Globus pallidus (tissue), 1 donor: ENCODE measurements around the gene CORO1A.
"Not testable (repeated sequence)": the region's sequence is repeated elsewhere in the genome, so short reads cannot be mapped to it uniquely, and the experiment has no call there.

Source experiments
- DNase-seq: peaks from one replicate; pipeline ENCODE4 v3.0.0-alpha.2; 2015; ENCODE audit warnings: low spot score

Gene CORO1A

GRCh38 chr16:30170145-30170544 is 13.3 kb upstream of the CORO1A start:
- DNase-seq = not testable (repeated sequence)

GRCh38 chr16:30173054-30173453 is 10.3 kb upstream of the CORO1A start:
- DNase-seq = no peak

- not testable (repeated sequence) for DNase-seq
Measured at GRCh38 chr16:30176876-30177275, 6.5 kb upstream of the CORO1A start.

- no peak for DNase-seq
Measured at GRCh38 chr16:30179195-30179594, 4.2 kb upstream of the CORO1A start.

GRCh38 chr16:30179931-30180330 is 3.5 kb upstream of the CORO1A start:
- no peak for DNase-seq

GRCh38 chr16:30180741-30181140 is 2.7 kb upstream of the CORO1A start:
- no peak for DNase-seq

- no peak for DNase-seq
Measured at GRCh38 chr16:30184096-30184890, 891 bp downstream of the CORO1A start.

GRCh38 chr16:30184891-30185682 is 1.7 kb downstream of the CORO1A start:
- no peak for DNase-seq

GRCh38 chr16:30185683-30186421 is 2.5 kb downstream of the CORO1A start:
- DNase-seq = peak; percentile 61

GRCh38 chr16:30186444-30186781 is 3.0 kb downstream of the CORO1A start:
- no peak for DNase-seq

GRCh38 chr16:30186782-30187555 is 3.6 kb downstream of the CORO1A start:
- no peak for DNase-seq

- no peak for DNase-seq
Measured at GRCh38 chr16:30187556-30187865, 4.1 kb downstream of the CORO1A start.

GRCh38 chr16:30187971-30188561 is 4.7 kb downstream of the CORO1A start:
- no peak for DNase-seq

GRCh38 chr16:30191158-30191557 is 7.8 kb downstream of the CORO1A start:
- not testable (repeated sequence) for DNase-seq

- not testable (repeated sequence) for DNase-seq
Measured at GRCh38 chr16:30193098-30193497, 9.7 kb downstream of the CORO1A start.

GRCh38 chr16:30193615-30194014 is 10.2 kb downstream of the CORO1A start, which contains the start of the genes BOLA2B and SLX1A:
Gene BOLA2B (minus strand): TSS chr16:30193666. CDS start chr16:30193595, 71 bp downstream.
Gene SLX1A (plus strand): TSS chr16:30193875. CDS start chr16:30194085, 210 bp downstream.
- not testable (repeated sequence) for DNase-seq

GRCh38 chr16:30194172-30194925 is 10.9 kb downstream of the CORO1A start:
- DNase-seq = not testable (repeated sequence)

- not testable (repeated sequence) for DNase-seq
Measured at GRCh38 chr16:30197001-30197400, 13.6 kb downstream of the CORO1A start.

- not testable (repeated sequence) for DNase-seq
Measured at GRCh38 chr16:30199049-30199448, 15.6 kb downstream of the CORO1A start, which contains the start of gene SULT1A3. Gene SULT1A3 (plus strand): TSS chr16:30199255. CDS start chr16:30200729, 1,474 bp downstream.

GRCh38 chr16:30199608-30200343 is 16.4 kb downstream of the CORO1A start:
- not testable (repeated sequence) for DNase-seq
